Epithelial cell of prostate (primary cell): ENCODE measurements around the gene TGIF1.
A peak's percentile ranks its signal among the peaks of the same experiment; 100 is the strongest.

Experiments used
- DNase-seq: peaks from one replicate; pipeline ENCODE4 v3.0.0-alpha.2; 2011; ENCODE audit warnings: low read depth, low spot score
- H3K27ac ChIP-seq: fragments of 450-650 bp; 2 replicates; pipeline ENCODE4 v1.5.1; 2017; ENCODE audit warnings: mild to moderate bottlenecking

Gene TGIF1

GRCh38 chr18:3427944-3428343 lies 22.0 kb upstream of the TGIF1 start:
- H3K27ac ChIP-seq, result no peak overlapping the region
- DNase-seq, result no peak

GRCh38 chr18:3429121-3429520 lies 20.9 kb upstream of the TGIF1 start:
- H3K27ac ChIP-seq, result no peak overlapping the region
- DNase-seq, result no peak

DNA sequence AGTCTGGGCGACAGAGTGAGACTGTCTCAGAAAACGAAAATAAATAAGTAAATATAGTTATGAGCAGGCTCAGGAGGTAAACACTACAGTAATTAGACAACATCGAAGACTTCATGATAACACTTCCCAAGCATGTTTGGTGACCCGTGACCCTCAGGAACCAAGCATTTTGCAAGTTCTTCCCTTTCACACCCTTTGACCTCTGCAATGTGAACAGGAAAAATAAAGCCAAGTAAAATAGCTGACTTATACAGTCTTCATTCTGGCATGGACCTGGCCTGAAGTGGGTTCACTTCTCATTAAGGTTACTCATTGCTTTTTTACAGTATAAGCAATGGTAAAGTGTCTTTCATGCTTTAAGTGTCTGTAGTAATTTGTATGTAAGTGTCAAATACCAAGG lies 15.3 kb upstream of the TGIF1 start:
- no peak overlapping the region for H3K27ac ChIP-seq
- no peak for DNase-seq

DNA sequence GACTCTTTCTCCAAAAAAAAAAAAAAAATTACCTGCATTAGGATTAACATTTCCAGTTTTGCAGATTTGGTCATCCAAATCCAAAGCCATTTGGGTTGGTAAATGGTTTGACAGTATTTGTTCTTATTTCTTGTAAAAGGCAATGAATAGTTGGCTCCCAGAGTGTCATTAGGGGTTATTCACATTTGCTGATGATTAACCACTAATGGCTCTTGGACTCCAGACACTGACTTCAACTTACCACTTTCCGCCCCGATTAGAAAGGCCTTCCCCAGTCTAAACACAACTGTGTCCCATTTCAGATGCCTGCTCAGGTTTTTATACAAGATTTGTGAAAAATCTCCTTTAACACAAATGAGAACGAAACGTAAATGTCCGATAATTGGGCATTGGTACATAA lies 9.6 kb upstream of the TGIF1 start:
- DNase-seq, result no peak
- no peak overlapping the region for H3K27ac ChIP-seq

GRCh38 chr18:3441290-3441689 lies 8.7 kb upstream of the TGIF1 start:
- DNase-seq, result no peak
- no peak overlapping the region for H3K27ac ChIP-seq

DNA sequence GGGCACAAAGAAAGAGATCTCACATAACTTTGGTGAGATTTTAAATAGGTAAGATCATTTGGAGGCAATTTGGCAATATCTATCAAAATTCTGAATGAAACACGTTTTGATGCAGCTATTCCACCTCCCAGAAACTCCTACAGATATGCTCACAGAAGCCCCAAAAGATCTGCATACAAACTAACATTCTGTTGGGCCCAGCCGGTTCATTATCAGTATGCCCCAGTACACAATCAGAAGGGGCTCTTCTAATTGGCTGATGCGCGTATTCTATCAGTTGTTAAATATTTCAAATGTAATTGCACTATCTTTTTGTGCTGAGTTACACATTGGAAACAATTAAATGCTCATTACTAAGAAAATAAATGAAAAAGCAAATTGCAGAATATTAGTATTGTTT lies 7.1 kb upstream of the TGIF1 start:
- H3K27ac ChIP-seq, result no peak overlapping the region
- DNase-seq, result no peak

- no peak for DNase-seq
- H3K27ac ChIP-seq, result no peak overlapping the region
Measured at GRCh38 chr18:3444296-3444695, 5.7 kb upstream of the TGIF1 start.

DNA sequence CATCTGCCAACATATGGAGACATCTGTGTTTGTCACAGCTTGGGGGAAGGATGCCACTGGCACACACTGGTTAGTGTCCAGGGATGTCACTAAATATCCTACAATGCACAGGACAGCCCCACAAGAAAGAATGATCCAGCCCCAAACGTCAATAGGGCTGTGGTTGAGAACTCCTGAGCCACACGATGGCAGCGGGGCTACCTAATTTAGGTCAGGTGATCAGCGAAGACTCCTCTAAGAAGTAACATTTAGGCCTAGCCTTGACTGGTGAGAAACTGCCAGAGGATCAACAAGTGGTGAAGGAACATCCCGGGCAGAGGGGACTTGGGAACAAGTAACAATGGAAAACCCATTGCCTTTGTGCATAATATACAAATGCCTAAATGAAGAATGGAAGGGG lies 5.0 kb upstream of the TGIF1 start:
- H3K27ac ChIP-seq, result no peak overlapping the region
- DNase-seq, result no peak

- H3K27ac ChIP-seq, result peak overlapping the region; percentile 99
- no peak for DNase-seq
Measured at GRCh38 chr18:3447068-3447894, 2.7 kb upstream of the TGIF1 start.

DNA sequence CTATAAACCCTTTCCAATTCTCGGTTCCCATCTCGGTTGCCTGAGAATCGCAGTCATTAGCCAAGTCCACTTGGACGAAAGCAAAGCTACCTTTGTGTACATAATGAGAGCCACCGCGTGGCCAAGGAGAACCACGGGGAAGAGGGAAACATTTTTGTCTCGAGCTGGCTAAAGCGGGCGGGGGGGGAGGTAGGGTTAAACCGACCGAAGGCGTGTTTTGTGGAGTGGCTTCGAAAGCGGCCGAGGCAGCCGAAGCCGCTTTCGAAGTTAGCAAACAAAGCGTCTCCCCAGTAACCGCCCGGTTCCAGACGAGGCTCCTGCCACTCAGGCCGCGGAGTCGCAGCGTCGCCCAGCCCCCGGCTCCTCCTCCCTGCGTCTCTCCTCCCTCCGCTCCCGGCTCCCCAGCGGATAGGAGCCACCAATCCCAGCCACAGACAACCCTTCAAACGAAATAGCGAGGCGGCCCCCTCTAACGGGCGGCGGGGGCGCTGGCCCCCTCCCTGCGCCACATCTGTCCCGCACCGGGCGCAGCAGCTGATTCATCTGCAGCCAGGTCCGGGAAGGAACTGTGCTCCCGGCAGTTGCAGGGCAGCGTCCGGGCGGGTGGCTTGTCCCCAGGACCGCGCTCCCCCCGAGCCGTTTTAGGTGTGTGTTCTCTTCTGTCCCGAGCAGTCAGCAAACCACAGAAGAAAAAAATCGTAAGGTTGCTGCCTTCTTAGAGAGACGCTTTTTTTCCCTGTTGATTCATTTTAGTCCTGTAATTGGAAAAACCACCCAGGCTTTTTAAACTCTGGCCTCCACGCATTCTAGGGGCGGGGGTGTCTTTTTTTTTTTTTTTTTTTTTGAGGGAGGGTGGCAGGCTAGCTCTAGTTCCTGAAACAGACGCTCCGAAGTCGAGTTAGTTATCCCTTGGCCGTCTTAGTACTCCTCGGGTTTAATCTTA lies 1.8 kb upstream of the TGIF1 start:
- H3K27ac ChIP-seq, result peak overlapping the region; percentile 99
- DNase-seq, result peak; percentile 91

GRCh38 chr18:3448838-3449511 lies 997 bp upstream of the TGIF1 start:
- peak; percentile 96 for DNase-seq
- H3K27ac ChIP-seq, result peak overlapping the region; percentile 99

DNA sequence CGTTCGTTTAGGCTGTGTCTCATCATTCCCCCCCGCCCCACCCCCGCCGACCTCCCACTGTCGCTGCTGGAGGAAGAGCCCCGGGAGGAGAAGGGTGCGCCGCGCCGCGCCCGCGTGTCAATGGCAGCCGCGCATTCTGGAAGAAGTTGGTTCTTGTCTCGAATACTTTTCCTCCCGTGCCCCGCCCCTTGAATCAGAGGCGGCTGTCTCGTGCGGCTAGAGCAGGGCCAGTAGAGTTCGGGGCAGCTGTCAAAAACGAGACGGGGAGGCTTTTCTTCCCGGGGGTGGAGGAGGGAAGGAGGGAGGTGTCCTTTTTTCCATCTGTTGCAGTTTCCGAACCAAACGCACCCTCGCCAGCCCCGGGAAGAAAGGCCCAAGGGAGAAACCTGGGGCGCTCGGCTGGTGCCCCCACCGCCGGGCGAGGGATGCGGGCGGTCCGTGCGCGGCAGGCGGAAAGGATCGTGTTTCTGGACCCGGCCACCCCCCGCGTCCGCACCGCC lies 410 bp upstream of the TGIF1 start:
- no peak for DNase-seq
- H3K27ac ChIP-seq, result peak overlapping the region; percentile 99

DNA sequence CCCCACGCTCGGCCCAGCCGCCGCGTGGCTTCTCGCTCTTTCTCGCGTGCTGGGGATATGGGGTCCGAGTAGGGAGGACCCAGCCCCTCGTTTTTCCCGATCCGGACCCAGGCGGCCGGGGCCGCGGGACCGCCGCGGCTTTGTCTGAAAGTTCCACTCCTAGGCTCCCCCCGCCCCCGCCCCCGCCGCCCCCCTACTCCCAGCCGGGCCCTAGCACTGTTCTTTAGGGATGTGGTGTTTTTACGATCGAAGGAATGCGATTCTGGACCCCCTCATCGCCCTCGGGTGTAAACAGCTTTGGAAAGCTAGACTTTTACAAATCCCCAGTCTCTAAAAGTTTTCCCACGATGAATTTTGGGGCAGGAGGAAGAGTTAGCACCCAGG lies 819 bp downstream of the TGIF1 start:
- peak overlapping the region; percentile 99 for H3K27ac ChIP-seq
- no peak for DNase-seq

GRCh38 chr18:3451183-3451988 lies 1.4 kb downstream of the TGIF1 start:
- no peak for DNase-seq
- H3K27ac ChIP-seq, result peak overlapping the region; percentile 99

- DNase-seq, result no peak
- H3K27ac ChIP-seq, result peak overlapping the region; percentile 99
Measured at GRCh38 chr18:3451989-3452749, 2.2 kb downstream of the TGIF1 start.

- no peak for DNase-seq
Measured at GRCh38 chr18:3452750-3453539, 3.0 kb downstream of the TGIF1 start.

GRCh38 chr18:3453540-3454364 lies 3.8 kb downstream of the TGIF1 start:
- peak; percentile 93 for DNase-seq

More at GRCh38 chr18:3452750-3453539, 3.0 kb downstream of the TGIF1 start:
- peak overlapping the region; percentile 99 for H3K27ac ChIP-seq

More at GRCh38 chr18:3453540-3454364, 3.8 kb downstream of the TGIF1 start:
- peak overlapping the region; percentile 99 for H3K27ac ChIP-seq
